Activated B cell treated with CpG ODN at 0.5 μM for 24 hours (primary cell): ENCODE results near the gene LY9. TPM values are rescaled to one million over a fixed set of nuclear protein-coding genes. Genes with fewer than 3 reads are reported as not detected.

ENCODE experiments used
- ATAC-seq: fragments of 200-7000 bp; cut with Tn5 transposase; one replicate; pipeline ENCODE4 v1.10.0; 2021; ENCODE audit warnings: low read depth, mild to moderate bottlenecking, moderate library complexity
- CTCF ChIA-PET: fragments of 350-600 bp; sonication (Branson Sonifier 250); formaldehyde crosslinking; loops from one replicate; lab custom pipeline; 2021; ENCODE audit warnings: antibody characterized with exemption; lab: Charles Lee
- POLR2A ChIA-PET: fragments of 350-600 bp; sonication (Branson Sonifier 250); formaldehyde crosslinking; loops from one replicate; lab custom pipeline; 2021; ENCODE audit warnings: antibody characterized with exemption; lab: Charles Lee
- DNase-seq: peaks from one replicate; pipeline ENCODE4 v3.0.0; 2022
- H3K27ac Mint-ChIP-seq: one replicate; pipeline ENCODE4 v1.8.0; 2020; ENCODE audit warnings: mixed read lengths
- H3K27me3 Mint-ChIP-seq: one replicate; pipeline ENCODE4 v1.8.0; 2021; ENCODE audit warnings: mixed read lengths
- H3K36me3 Mint-ChIP-seq: one replicate; pipeline ENCODE4 v1.8.0; 2021; ENCODE audit warnings: low read depth, mixed read lengths
- H3K4me1 Mint-ChIP-seq: one replicate; pipeline ENCODE4 v1.8.0; 2021; ENCODE audit warnings: mixed read lengths
- H3K4me3 Mint-ChIP-seq: one replicate; pipeline ENCODE4 v1.8.0; 2020; ENCODE audit warnings: mild to moderate bottlenecking, mixed read lengths
- H3K9me3 Mint-ChIP-seq: one replicate; pipeline ENCODE4 v1.8.0; 2020; ENCODE audit warnings: mixed read lengths
- CTCF ChIP-seq: fragments of 200-600 bp; IDR thresholded peaks from one replicate; pipeline ENCODE4 v1.8.0; 2022; ENCODE audit warnings: antibody characterized with exemption, mild to moderate bottlenecking
- intact Hi-C: fragments of 100-400 bp; cut with micrococcal nuclease; formaldehyde crosslinking; loops from one replicate; pipeline ENCODE4 v1.15.1; 2024
- total RNA-seq: library from RNA; stranded (reverse); gene quantifications from 2 replicates; pipeline ENCODE4 v1.2.3, GENCODE V29; 2022

The LY9 gene
- total RNA-seq, 1 donor from 2014 or later = 71.6 TPM

GRCh38 chr1:160768295-160768657, 27.7 kb upstream of the LY9 start:
- Mint-ChIP-seq H3K27me3 (no peaks in the 10 kb centered on the region), H3K27ac (peak overlapping the region; percentile 87), H3K4me1 (peaks cover 40% of the 10 kb centered on the region), H3K9me3 (peaks cover 4% of the 10 kb centered on the region), H3K4me3 (peak overlapping the region; percentile 78), H3K36me3 (peaks cover 3% of the 10 kb centered on the region)
- ChIA-PET CTCF (interaction anchor here (0.6 to 6.6 kb wide), 26 partner anchors 9 to 339 kb away, joined by 3 to 89 read pairs (median 6); partner anchors contain the start of genes ITLN2 and SLAMF7), POLR2A (interaction anchor here (0.6 to 2.3 kb wide), 23 partner anchors 9 to 397 kb away, joined by 3 to 11 read pairs (median 5); partner anchors contain the start of genes CD48, LY9 and SLAMF7)
- intact Hi-C loops = loop anchor here (1.0 to 5.0 kb wide), 8 partner anchors 21 to 186 kb away; partner anchors contain the start of genes ITLN2 and SLAMF7
- DNase-seq (peak; percentile 49), ATAC-seq (peak; percentile 90)
- peak; percentile 30 for TF ChIP-seq CTCF

- H3K36me3 Mint-ChIP-seq = peaks cover 6% of the 10 kb centered on the region
- H3K27me3 Mint-ChIP-seq = no peaks in the 10 kb centered on the region
- DNase-seq (no peak), ATAC-seq (no peak)
- peaks cover 4% of the 10 kb centered on the region for H3K9me3 Mint-ChIP-seq
- peaks cover 68% of the 10 kb centered on the region for H3K4me1 Mint-ChIP-seq
- intact Hi-C loops = no loop called here
- CTCF ChIA-PET = interaction anchor here (0.8 kb wide), 1 partner anchor 180 kb away, joined by 3 read pairs; no protein-coding TSS in a partner anchor
- POLR2A ChIA-PET = interaction anchor here (0.8 to 1.3 kb wide), 4 partner anchors 16 to 38 kb away, joined by 3 to 4 read pairs (median 3); no protein-coding TSS in a partner anchor
- no peak overlapping the region for H3K4me3 Mint-ChIP-seq
- no peak for TF ChIP-seq CTCF
- peak overlapping the region; percentile 65 for H3K27ac Mint-ChIP-seq
Observed at GRCh38 chr1:160772331-160772730, 23.6 kb upstream of the LY9 start.

- H3K27ac Mint-ChIP-seq = peak overlapping the region; percentile 84
- intact Hi-C loops = no loop called here
- ATAC-seq (no peak), DNase-seq (no peak)
- peaks cover 65% of the 10 kb centered on the region for H3K4me1 Mint-ChIP-seq
- CTCF ChIA-PET = interaction anchor here (0.7 to 0.8 kb wide), 2 partner anchors 8 to 179 kb away, joined by 3 read pairs; no protein-coding TSS in a partner anchor
- H3K9me3 Mint-ChIP-seq = peaks cover 4% of the 10 kb centered on the region
- H3K36me3 Mint-ChIP-seq = peaks cover 6% of the 10 kb centered on the region
- POLR2A ChIA-PET = interaction anchor here (0.8 to 1.3 kb wide), 3 partner anchors 16 to 39 kb away, joined by 3 read pairs; no protein-coding TSS in a partner anchor
- no peak for TF ChIP-seq CTCF
- H3K27me3 Mint-ChIP-seq = no peaks in the 10 kb centered on the region
- H3K4me3 Mint-ChIP-seq = peak overlapping the region; percentile 50
Observed at GRCh38 chr1:160773093-160773492, 22.9 kb upstream of the LY9 start.

GRCh38 chr1:160774886-160775719, 20.9 kb upstream of the LY9 start:
- POLR2A ChIA-PET = interaction anchor here (0.6 to 4.5 kb wide), 6 partner anchors 15 to 154 kb away, joined by 4 to 37 read pairs (median 12); partner anchors contain the start of genes CD48 and LY9

More at GRCh38 chr1:160774886-160775719, 20.9 kb upstream of the LY9 start:
- Mint-ChIP-seq H3K9me3 (peaks cover 4% of the 10 kb centered on the region), H3K36me3 (peaks cover 6% of the 10 kb centered on the region), H3K4me1 (peaks cover 68% of the 10 kb centered on the region), H3K27me3 (no peaks in the 10 kb centered on the region), H3K4me3 (peak overlapping the region; percentile 21), H3K27ac (peak overlapping the region; percentile 84)
- intact Hi-C loops = no loop called here
- ATAC-seq = no peak
- no peak for DNase-seq
- CTCF ChIA-PET = interaction anchor here (0.8 to 4.0 kb wide), 7 partner anchors 15 to 178 kb away, joined by 3 to 59 read pairs (median 3); partner anchors contain the start of gene ITLN2
- TF ChIP-seq CTCF = no peak
